Skeletal muscle tissue (tissue), 4 donors: Measurements from ENCODE around the gene PCDHGA1. TPM values are rescaled to one million over a fixed set of nuclear protein-coding genes. Genes with fewer than 3 reads are reported as not detected.
A peak's percentile ranks its signal among the peaks of the same experiment; 100 is the strongest.
"Not testable (repeated sequence)": the region's sequence is repeated elsewhere in the genome, so short reads cannot be mapped to it uniquely, and the experiment has no call there.

Experiments used
- H3K27ac ChIP-seq: one replicate; pipeline ENCODE4 v1.7.0; 2013; ENCODE audit warnings: mild to moderate bottlenecking, low read depth, low read length, inconsistent platforms
- H3K27me3 ChIP-seq, 3 donors: one replicate each; pipeline ENCODE4 v1.7.0; 2013; ENCODE audit warnings: low read length in 3 of 3; ENCODE audit not compliant: control insufficient read depth in 3 of 3, insufficient read depth in 3 of 3
- H3K36me3 ChIP-seq, 3 donors: one replicate each; pipeline ENCODE4 v1.7.0; 2013; ENCODE audit warnings: low read length in 3 of 3; ENCODE audit not compliant: control insufficient read depth in 3 of 3, insufficient read depth in 3 of 3
- H3K4me1 ChIP-seq, 3 donors: one replicate each; pipeline ENCODE4 v1.7.0; 2013; ENCODE audit warnings: low read length in 3 of 3, mild to moderate bottlenecking in 3 of 3; ENCODE audit not compliant: control insufficient read depth in 3 of 3, insufficient read depth in 3 of 3
- H3K4me3 ChIP-seq, 3 donors: one replicate each; pipeline ENCODE4 v1.7.0; 2013; ENCODE audit warnings: low read length in 3 of 3
- H3K9ac ChIP-seq, 3 donors: one replicate each; pipeline ENCODE4 v1.7.0; 2013; ENCODE audit warnings: low read length in 3 of 3, mild to moderate bottlenecking in 3 of 3, moderate library complexity in 2 of 3, low read depth in 1 of 3
- H3K9me3 ChIP-seq, 3 donors: one replicate each; pipeline ENCODE4 v1.7.0; 2013; ENCODE audit warnings: low read length in 3 of 3; ENCODE audit not compliant: control insufficient read depth in 3 of 3
- total RNA-seq: library from RNA; depleted of rRNA; stranded (reverse); fragments of >200 nt; gene quantifications from one replicate; pipeline ENCODE4 v1.2.3, GENCODE V29; 2014
- donor health status: Osteomylitis.

The PCDHGA1 gene
- total RNA-seq, 1 donor from 2014 or later, result 0.52 TPM

DNA sequence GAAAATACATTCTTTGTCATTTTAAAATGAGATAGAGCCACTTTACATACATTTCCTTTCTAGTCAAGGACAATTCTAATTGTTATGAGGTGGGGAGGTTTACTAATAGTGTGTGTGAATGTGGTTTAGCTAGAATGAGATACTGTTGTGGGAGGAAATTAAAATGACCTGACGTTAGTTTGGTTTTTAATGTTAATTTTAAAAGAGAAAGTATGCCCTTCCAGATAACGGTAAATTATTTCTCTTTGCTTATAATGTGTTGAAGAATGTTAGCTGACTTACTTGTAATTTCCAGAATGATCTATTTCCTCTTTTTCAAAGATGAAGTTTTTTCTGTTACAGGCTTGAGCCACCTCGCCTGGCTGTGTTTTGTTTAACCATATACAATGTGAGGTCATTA, 8.1 kb upstream of the PCDHGA1 start:
- no peak overlapping the region for H3K27ac ChIP-seq
- H3K4me3 ChIP-seq, result no peak overlapping the region
- H3K36me3 ChIP-seq, result peaks cover 8 to 20% (median 14%) of the 10 kb centered on the region in 3 donors
- H3K9ac ChIP-seq, result no peak overlapping the region
- H3K4me1 ChIP-seq, result peaks cover 4 to 32% (median 14%) of the 10 kb centered on the region in 3 donors
- H3K9me3 ChIP-seq, result peaks cover 2 to 20% (median 7%) of the 10 kb centered on the region in 3 donors
- H3K27me3 ChIP-seq, result no peaks in the 10 kb centered on the region

DNA sequence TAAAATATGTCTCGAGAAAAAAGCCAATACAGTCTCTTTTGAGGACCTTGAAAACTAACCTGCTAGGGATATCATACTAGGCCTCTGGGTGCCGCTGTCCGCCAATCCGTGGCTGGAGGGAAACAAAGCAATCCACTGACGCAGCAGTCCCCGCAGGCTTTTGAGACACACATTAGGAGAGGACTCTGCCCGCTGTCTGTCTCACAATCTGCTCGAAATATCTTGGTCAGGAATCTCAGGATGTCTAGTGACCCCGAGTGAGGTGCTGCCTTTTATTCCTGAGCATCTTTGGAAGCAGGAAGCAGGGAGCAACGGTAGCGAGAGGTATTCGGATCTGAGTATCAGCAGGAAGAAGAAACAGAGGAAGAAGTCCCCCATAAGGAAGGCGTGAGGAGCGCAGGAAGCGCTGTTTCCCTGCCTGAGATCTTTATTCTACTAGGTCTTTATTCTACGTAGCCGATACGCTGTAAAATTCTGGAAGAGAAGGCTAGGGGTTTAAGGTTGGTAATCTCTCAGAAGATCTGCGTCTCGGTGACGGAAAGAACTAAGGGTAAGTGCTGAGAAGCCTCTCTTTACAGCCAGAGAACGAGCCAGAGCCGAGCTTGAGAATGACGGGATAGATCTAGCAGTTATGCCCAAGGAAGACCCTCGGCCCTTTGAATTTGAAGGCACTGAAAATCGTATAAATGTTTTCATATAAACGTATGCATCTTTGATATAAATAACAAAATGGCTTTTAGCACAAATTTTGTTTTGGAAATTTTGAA, 4.0 kb upstream of the PCDHGA1 start:
- peaks cover 0 to 21% (median 2%) of the 10 kb centered on the region in 3 donors for H3K4me1 ChIP-seq
- peak overlapping the region; percentile 67 to 80 (median 76) for H3K9ac ChIP-seq
- H3K27ac ChIP-seq, result peak overlapping the region; percentile 71
- H3K27me3 ChIP-seq, result peaks cover 0 to 3% (median 0%) of the 10 kb centered on the region in 3 donors
- H3K4me3 ChIP-seq, result peak overlapping the region; percentile 56 to 80 (median 77)
- H3K36me3 ChIP-seq, result peaks cover 0 to 7% (median 2%) of the 10 kb centered on the region in 3 donors
- peaks cover 0 to 22% (median 6%) of the 10 kb centered on the region in 3 donors for H3K9me3 ChIP-seq

DNA sequence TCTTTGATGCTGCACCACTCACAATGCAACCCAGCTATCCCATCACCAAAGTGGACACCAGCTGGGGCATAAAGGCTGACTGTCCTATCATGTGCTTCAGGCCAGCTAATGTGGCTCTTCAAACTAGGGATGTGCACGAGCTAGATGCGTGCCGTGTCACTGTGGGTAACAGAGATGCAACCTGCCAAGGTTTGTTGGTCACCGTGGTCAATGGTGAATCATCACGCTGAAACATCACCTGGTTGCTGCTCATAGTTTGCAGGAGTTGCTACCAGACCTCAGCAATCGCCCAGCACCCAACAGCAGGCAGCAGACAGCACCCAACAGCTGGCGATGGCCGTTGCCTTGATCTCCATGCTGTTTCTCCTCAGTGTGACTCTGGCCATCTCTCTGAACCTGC, 2.1 kb upstream of the PCDHGA1 start:
- Histone ChIP-seq H3K36me3 (peaks cover 0 to 7% (median 2%) of the 10 kb centered on the region in 3 donors), H3K4me3 (peak overlapping the region in 2 of 3 donors; percentile 17 to 32), H3K27me3 (peaks cover 0 to 3% (median 0%) of the 10 kb centered on the region in 3 donors), H3K27ac (no peak overlapping the region), H3K9ac (no peak overlapping the region), H3K9me3 (peaks cover 0 to 26% (median 6%) of the 10 kb centered on the region in 3 donors), H3K4me1 (peaks cover 0 to 20% (median 0%) of the 10 kb centered on the region in 3 donors)

DNA sequence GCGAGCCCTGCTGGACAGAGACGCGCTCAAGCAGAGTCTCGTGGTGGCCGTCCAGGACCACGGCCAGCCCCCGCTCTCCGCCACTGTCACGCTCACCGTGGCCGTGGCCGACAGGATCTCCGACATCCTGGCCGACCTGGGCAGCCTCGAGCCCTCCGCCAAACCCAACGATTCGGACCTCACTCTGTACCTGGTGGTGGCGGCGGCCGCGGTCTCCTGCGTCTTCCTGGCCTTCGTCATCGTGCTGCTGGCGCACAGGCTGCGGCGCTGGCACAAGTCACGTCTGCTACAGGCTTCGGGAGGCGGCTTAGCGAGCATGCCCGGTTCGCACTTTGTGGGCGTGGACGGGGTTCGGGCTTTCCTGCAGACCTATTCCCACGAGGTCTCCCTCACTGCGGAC, 2.3 kb downstream of the PCDHGA1 start:
- not testable (repeated sequence) for H3K27me3 ChIP-seq, H3K9ac ChIP-seq, H3K27ac ChIP-seq, H3K36me3 ChIP-seq, H3K4me3 ChIP-seq
- H3K4me1 ChIP-seq, result peaks cover 0 to 16% (median 0%) of the 10 kb centered on the region in 3 donors
- peaks cover 0 to 27% (median 6%) of the 10 kb centered on the region in 3 donors for H3K9me3 ChIP-seq

DNA sequence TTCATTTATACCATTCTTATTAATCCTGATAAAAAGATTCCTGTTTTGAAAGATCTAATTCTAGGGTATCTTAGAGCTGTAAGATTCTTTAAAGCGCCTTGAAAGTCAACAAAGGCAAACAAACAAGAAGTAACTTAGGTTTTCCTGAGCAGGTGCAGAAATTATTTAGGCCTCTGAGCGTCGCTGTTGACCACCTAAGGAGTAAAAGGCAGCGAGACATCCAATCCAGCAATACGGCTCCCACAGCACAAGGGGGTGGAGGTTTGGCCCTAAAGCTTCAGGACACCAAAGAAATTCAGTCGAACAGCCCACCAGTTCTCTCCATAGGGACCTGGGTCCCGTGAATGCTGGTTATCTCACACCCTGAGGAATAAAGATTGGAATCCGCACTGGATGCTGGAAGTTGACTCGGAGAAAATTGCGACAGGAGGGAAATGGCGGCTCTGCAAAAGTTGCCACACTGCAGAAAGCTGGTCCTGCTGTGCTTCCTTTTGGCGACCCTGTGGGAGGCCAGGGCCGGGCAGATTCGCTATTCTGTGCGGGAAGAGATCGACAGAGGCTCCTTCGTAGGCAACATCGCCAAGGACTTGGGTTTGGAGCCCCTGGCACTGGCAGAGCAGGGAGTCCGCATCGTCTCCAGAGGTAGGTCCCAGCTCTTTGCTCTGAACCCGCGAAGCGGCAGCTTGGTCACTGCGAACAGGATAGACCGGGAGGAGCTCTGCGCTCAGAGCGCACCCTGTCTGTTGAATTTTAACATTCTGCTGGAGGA, 8.4 kb downstream of the PCDHGA1 start, which contains the start of gene PCDHGA2:
PCDHGA2 (plus strand) TSS at position 223 of the 769 bp plus-strand sequence.
- peaks cover 0 to 9% (median 3%) of the 10 kb centered on the region in 3 donors for H3K27me3 ChIP-seq
- peak within 1 kb of the TSS in 2 of 3 donors; percentile 61 to 64 for H3K9ac ChIP-seq
- H3K9me3 ChIP-seq, result peaks cover 4 to 34% (median 18%) of the 10 kb centered on the region in 3 donors
- H3K4me3 ChIP-seq, result peak within 1 kb of the TSS; percentile 48 to 74 (median 74)
- no peaks in the 10 kb centered on the region for H3K36me3 ChIP-seq
- H3K27ac ChIP-seq, result peak within 1 kb of the TSS; percentile 60
- no peaks in the 10 kb centered on the region for H3K4me1 ChIP-seq

DNA sequence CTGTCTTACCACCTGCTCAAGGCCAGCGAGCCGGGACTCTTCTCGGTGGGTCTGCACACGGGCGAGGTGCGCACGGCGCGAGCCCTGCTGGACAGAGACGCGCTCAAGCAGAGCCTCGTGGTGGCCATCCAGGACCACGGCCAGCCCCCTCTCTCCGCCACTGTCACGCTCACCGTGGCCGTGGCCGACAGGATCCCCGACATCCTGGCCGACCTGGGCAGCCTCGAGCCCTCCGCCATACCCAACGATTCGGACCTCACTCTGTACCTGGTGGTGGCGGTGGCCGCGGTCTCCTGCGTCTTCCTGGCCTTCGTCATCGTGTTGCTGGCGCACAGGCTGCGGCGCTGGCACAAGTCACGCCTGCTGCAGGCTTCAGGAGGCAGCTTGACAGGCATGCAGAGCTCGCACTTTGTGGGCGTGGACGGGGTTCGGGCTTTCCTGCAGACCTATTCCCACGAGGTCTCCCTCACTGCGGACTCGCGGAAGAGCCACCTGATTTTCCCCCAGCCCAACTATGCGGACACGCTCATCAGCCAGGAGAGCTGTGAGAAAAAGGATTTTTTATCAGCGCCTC, 10.6 kb downstream of the PCDHGA1 start:
- H3K9me3 ChIP-seq, result peaks cover 9 to 39% (median 33%) of the 10 kb centered on the region in 3 donors
- H3K36me3 ChIP-seq, H3K4me3 ChIP-seq, H3K27ac ChIP-seq, H3K4me1 ChIP-seq, H3K9ac ChIP-seq, H3K27me3 ChIP-seq: not testable (repeated sequence)

DNA sequence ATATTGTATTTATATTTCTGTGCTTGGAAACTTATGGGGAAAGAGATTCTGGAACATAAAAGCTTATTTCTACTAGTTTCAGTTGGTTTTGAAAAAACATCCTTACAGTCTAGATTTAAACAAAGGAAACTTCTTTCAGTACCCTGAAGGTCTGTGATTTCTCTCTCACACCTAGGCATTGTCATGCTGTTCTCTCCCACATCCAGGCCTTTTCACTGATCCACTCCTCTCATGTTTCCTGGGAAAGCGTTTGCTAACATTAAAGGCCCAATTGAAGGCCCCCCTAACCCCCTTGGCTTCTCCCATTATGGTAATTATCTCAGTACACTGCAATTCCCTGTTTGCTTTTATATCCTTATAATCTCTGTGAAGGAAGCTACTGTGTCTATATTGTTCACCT, 12.5 kb downstream of the PCDHGA1 start:
- H3K4me3 ChIP-seq, result peak overlapping the region in 1 of 3 donors; percentile 11
- H3K9me3 ChIP-seq, result peaks cover 11 to 33% (median 30%) of the 10 kb centered on the region in 3 donors
- H3K36me3 ChIP-seq, result no peaks in the 10 kb centered on the region
- H3K9ac ChIP-seq, result peak overlapping the region in 1 of 3 donors; percentile 36
- no peaks in the 10 kb centered on the region for H3K4me1 ChIP-seq
- peaks cover 0 to 10% (median 7%) of the 10 kb centered on the region in 3 donors for H3K27me3 ChIP-seq
- peak overlapping the region; percentile 26 for H3K27ac ChIP-seq

DNA sequence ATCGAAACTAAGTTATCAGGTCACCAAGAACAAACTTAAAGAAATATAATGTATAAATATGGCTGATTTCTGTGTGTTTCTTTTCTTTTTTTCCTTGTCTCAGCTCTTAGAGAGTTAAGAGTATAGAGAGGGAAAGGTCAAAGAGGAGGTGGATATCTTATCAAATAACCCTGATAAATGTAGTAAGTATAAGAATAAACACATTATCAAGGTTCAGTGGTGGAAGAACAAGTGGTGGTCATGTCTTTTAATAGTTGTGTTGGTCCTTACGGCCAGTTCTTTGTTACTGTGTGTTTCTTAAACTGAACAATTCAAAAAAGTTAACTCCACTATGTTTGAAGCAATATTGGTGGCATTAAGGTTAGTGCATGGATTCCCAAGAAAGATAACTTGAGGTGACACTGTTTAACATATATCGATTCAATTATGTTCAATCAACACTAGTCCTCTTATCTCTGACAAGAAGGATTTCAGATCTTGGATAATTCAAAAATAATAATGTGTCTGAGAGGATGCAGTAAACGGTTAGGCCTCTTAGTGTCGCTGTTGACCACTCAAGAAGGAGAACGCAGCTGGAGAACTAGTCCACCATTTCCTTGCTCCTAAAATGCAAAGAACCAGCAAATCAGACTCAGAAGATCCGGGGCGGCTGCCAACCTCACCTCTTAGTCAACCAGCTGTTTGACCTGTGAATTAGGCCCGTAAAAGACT, 13.1 kb downstream of the PCDHGA1 start, which contains the start of gene PCDHGA3:
PCDHGA3 (plus strand) TSS at position 588 of the 711 bp plus-strand sequence. CDS start 205 bp downstream, outside the sequence.
- H3K4me3 ChIP-seq, result peak within 1 kb of the TSS; percentile 61 to 66 (median 65)
- H3K36me3 ChIP-seq, result no peaks in the 10 kb centered on the region
- peaks cover 0 to 10% (median 7%) of the 10 kb centered on the region in 3 donors for H3K27me3 ChIP-seq
- H3K27ac ChIP-seq, result peak within 1 kb of the TSS; percentile 65
- H3K9ac ChIP-seq, result peak within 1 kb of the TSS; percentile 38 to 60 (median 57)
- H3K9me3 ChIP-seq, result peaks cover 12 to 31% (median 27%) of the 10 kb centered on the region in 3 donors
- no peaks in the 10 kb centered on the region for H3K4me1 ChIP-seq

DNA sequence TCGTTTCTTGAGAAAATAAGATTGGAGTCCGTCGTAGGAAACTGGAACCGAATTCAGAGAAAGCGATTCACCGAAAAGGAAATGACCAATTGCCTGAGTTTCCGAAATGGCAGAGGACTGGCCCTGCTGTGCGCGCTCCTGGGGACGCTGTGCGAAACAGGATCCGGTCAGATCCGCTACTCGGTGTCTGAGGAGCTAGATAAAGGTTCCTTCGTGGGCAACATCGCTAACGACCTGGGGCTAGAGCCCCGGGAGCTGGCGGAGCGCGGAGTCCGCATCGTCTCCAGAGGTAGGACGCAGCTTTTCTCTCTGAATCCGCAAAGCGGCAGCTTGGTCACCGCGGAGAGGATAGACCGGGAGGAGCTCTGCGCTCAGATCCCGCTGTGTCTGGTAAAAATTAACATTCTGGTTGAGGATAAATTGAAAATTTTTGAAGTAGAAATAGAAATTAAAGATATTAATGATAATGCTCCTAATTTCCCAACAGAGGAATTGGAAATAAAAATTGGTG, 13.7 kb downstream of the PCDHGA1 start:
- peaks cover 0 to 10% (median 1%) of the 10 kb centered on the region in 3 donors for H3K27me3 ChIP-seq
- H3K4me3 ChIP-seq, result peak overlapping the region; percentile 61 to 66 (median 65)
- no peaks in the 10 kb centered on the region for H3K36me3 ChIP-seq
- no peaks in the 10 kb centered on the region for H3K4me1 ChIP-seq
- H3K9me3 ChIP-seq, result peaks cover 8 to 29% (median 25%) of the 10 kb centered on the region in 3 donors
- peak overlapping the region; percentile 38 to 60 (median 57) for H3K9ac ChIP-seq
- H3K27ac ChIP-seq, result peak overlapping the region; percentile 65
